GM23338 (cell line): ENCODE measurements around the gene TAGLN3.

Experiments
- CREB1 ChIP-seq: fragments of 250-450 bp; sonication (Bioruptor Pico); IDR thresholded peaks from 2 replicates; pipeline ENCODE4 v1.5.0; 2020; ENCODE audit warnings: low read depth, mild to moderate bottlenecking, moderate library complexity
- CTCF ChIP-seq, 2 experiments: fragments of 200-600 bp in 1 of 2; sonication (generic) in 1 of 2; conservative IDR thresholded peaks; 2 replicates each; pipeline versions ENCODE4 v1.5.1 to v1.6.1; 2016 to 2017; ENCODE audit warnings: antibody characterized with exemption in 2 of 2, low read depth in 2 of 2, mild to moderate bottlenecking in 2 of 2, moderate library complexity in 1 of 2
- JUNB ChIP-seq: IDR thresholded peaks from one replicate; pipeline ENCODE4 v1.6.1; 2016; ENCODE audit warnings: antibody characterized with exemption; ENCODE audit not compliant: unreplicated experiment
- NANOG ChIP-seq: IDR thresholded peaks from 2 replicates; pipeline ENCODE4 v1.6.1; 2016; ENCODE audit warnings: antibody characterized with exemption, borderline replicate concordance
- POLR2AphosphoS5 ChIP-seq: IDR thresholded peaks from 2 replicates; pipeline ENCODE4 v1.6.1; 2016; ENCODE audit warnings: antibody characterized with exemption, low read depth
- REST ChIP-seq: IDR thresholded peaks from one replicate; pipeline ENCODE4 v1.6.1; 2018; ENCODE audit warnings: antibody characterized with exemption; ENCODE audit not compliant: unreplicated experiment

DNA sequence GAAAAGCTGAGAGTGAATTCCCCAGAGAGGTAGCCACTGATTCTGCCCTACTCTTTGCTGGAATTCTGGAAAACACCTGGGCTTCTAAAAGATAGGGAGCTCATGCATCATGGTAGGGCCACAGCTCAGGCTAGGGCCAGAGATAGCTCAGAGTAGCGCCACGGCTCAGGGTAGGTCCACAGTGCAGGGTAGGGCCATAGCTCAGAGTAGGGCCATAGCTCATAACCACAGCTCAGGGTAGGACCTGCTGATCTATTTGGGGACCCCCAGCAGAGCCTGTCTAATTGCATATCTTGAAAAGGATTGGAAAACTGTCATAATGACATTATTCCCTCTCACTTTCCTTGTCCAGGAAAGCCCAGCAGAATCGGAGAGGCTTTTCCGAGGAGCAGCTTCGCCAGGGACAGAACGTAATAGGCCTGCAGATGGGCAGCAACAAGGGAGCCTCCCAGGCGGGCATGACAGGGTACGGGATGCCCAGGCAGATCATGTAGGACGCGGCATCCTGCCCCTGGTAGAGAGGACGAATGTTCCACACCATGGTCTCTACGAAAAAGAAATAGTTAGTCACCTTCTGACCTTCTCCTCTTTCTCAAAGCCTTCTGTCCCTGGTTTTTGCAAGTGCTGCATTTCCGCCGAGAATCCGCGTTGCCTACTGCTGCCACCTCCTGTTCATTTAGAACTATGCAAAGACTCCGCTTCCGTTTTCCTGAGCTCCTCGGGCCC is 14.5 kb downstream of the TAGLN3 start:
- TF ChIP-seq JUNB: no peak
- peak; percentile 77 to 87 for TF ChIP-seq CTCF (conservative IDR thresholded peaks at IDR 0.05; ENCODE audit: low read depth in 2 of 2)
- TF ChIP-seq NANOG: no peak
- no peak for TF ChIP-seq POLR2AphosphoS5
- no peak for TF ChIP-seq CREB1 (CRISPR knock-in tag)
- TF ChIP-seq REST: no peak
